GM23338 (cell line): ENCODE results near the gene CAPN7. TPM values are rescaled to one million over a fixed set of nuclear protein-coding genes. Genes with fewer than 3 reads are reported as not detected.

Experiments
- ATAC-seq: fragments of 200-7000 bp; cut with Tn5 transposase; 3 replicates; pipeline ENCODE4 v1.9.1; 2020
- DNase-seq: peaks from one replicate; pipeline ENCODE4 v3.0.0-alpha.2; 2015; ENCODE audit warnings: low spot score
- H2AFZ ChIP-seq: fragments of 200-600 bp; sonication (generic); 2 replicates; pipeline ENCODE4 v1.8.0; 2016; ENCODE audit warnings: antibody characterized with exemption, mild to moderate bottlenecking, moderate library complexity
- H3F3A ChIP-seq: fragments of 200-600 bp; sonication (generic); replicated peaks from 2 replicates; pipeline ENCODE4 v1.8.0; 2017; ENCODE audit warnings: antibody characterized with exemption, mixed run types, low read depth
- H3K27ac ChIP-seq: fragments of 200-600 bp; sonication (generic); 2 replicates; pipeline ENCODE4 v1.6.1; 2016; ENCODE audit warnings: low read depth
- H3K27me3 ChIP-seq: fragments of 200-600 bp; sonication (generic); 2 replicates; pipeline ENCODE4 v1.8.0; 2016; ENCODE audit warnings: mild to moderate bottlenecking, mixed run types, moderate library complexity; ENCODE audit not compliant: insufficient read depth
- H3K36me3 ChIP-seq: fragments of 200-600 bp; sonication (generic); 2 replicates; pipeline ENCODE4 v1.8.0; 2016; ENCODE audit warnings: mild to moderate bottlenecking; ENCODE audit not compliant: insufficient read depth
- H3K4me1 ChIP-seq: fragments of 200-600 bp; sonication (generic); 2 replicates; pipeline ENCODE4 v1.8.0; 2016; ENCODE audit warnings: mild to moderate bottlenecking, moderate library complexity; ENCODE audit not compliant: insufficient read depth
- H3K4me2 ChIP-seq: fragments of 200-600 bp; sonication (generic); 2 replicates; pipeline ENCODE4 v1.7.1; 2017; ENCODE audit warnings: mixed run types
- H3K4me3 ChIP-seq: fragments of 200-600 bp; sonication (generic); 2 replicates; pipeline ENCODE4 v1.6.1; 2016; ENCODE audit warnings: mixed run types
- H3K79me2 ChIP-seq: fragments of 200-600 bp; sonication (generic); replicated peaks from 2 replicates; pipeline ENCODE4 v1.8.0; 2017; ENCODE audit warnings: mild to moderate bottlenecking; ENCODE audit not compliant: insufficient read depth
- H3K9me2 ChIP-seq: fragments of 200-600 bp; sonication (generic); 2 replicates; pipeline ENCODE4 v1.8.0; 2017; ENCODE audit not compliant: insufficient read depth
- H4K20me1 ChIP-seq: fragments of 200-600 bp; sonication (generic); replicated peaks from 2 replicates; pipeline ENCODE4 v1.8.0; 2017; ENCODE audit warnings: mild to moderate bottlenecking; ENCODE audit not compliant: insufficient read depth
- H3K27ac Mint-ChIP-seq: 2 replicates; pipeline ENCODE4 v1.8.0; 2020; ENCODE audit warnings: inconsistent platforms, mild to moderate bottlenecking, moderate library complexity, mixed read lengths
- H3K27me3 Mint-ChIP-seq: 3 replicates; pipeline ENCODE4 v1.8.0; 2022; ENCODE audit warnings: low read depth, mild to moderate bottlenecking, moderate library complexity, mixed read lengths, inconsistent platforms; ENCODE audit not compliant: insufficient read depth, poor library complexity
- H3K36me3 Mint-ChIP-seq: 3 replicates; pipeline ENCODE4 v1.8.0; 2021; ENCODE audit warnings: low read depth, mild to moderate bottlenecking, inconsistent platforms, moderate library complexity, mixed read lengths
- H3K4me1 Mint-ChIP-seq: 3 replicates; pipeline ENCODE4 v1.8.0; 2020; ENCODE audit warnings: mild to moderate bottlenecking, inconsistent platforms, mixed read lengths
- H3K4me3 Mint-ChIP-seq: 3 replicates; pipeline ENCODE4 v1.8.0; 2021; ENCODE audit warnings: moderate library complexity, mild to moderate bottlenecking, inconsistent platforms, mixed read lengths
- H3K9me3 Mint-ChIP-seq: 3 replicates; pipeline ENCODE4 v1.8.0; 2020; ENCODE audit warnings: moderate library complexity, mild to moderate bottlenecking, inconsistent platforms, mixed read lengths
- EZH2 ChIP-seq: fragments of 200-600 bp; sonication (generic); IDR thresholded peaks from one replicate; pipeline ENCODE4 v1.8.0; 2017; ENCODE audit warnings: antibody characterized with exemption, mild to moderate bottlenecking, low read depth; ENCODE audit not compliant: unreplicated experiment
- NANOG ChIP-seq: IDR thresholded peaks from 2 replicates; pipeline ENCODE4 v1.6.1; 2016; ENCODE audit warnings: antibody characterized with exemption, borderline replicate concordance
- STAT1 ChIP-seq: IDR thresholded peaks from one replicate; pipeline ENCODE4 v1.6.1; 2016; ENCODE audit warnings: antibody characterized with exemption; ENCODE audit not compliant: unreplicated experiment
- ZNF114 ChIP-seq: fragments of 250-450 bp; sonication (Bioruptor Pico); IDR thresholded peaks from 2 replicates; pipeline ENCODE4 v1.5.0; 2020; ENCODE audit warnings: mild to moderate bottlenecking, moderate library complexity
- ZNF331 ChIP-seq: fragments of 250-450 bp; sonication (Bioruptor Pico); IDR thresholded peaks from 2 replicates; pipeline ENCODE4 v1.5.0; 2020; ENCODE audit warnings: low read depth, mild to moderate bottlenecking, moderate library complexity
- polyA plus RNA-seq: library from polyadenylated mRNA; unstranded; fragments of >200 nt; fragmentation: Nextera tagmentation; extraction: Ambion mirVana; gene quantifications from 2 replicates; pipeline ENCODE4 v1.2.1, GENCODE V29; 2016
- total RNA-seq: library from RNA; depleted of rRNA; stranded (reverse); fragments of >200 nt; shearing (Covaris generic); gene quantifications from 2 replicates; pipeline ENCODE4 v1.2.3, GENCODE V29; 2014
- TF ChIP-seq, protein P1 (sequence below), 2 experiments: fragments of 200-600 bp in 1 of 2; sonication (generic) in 1 of 2; conservative IDR thresholded peaks; 2 replicates each; pipeline versions ENCODE4 v1.5.1 to v1.6.1; 2016 to 2017; ENCODE audit warnings: antibody characterized with exemption in 2 of 2, low read depth in 2 of 2, mild to moderate bottlenecking in 2 of 2, moderate library complexity in 1 of 2
- TF ChIP-seq, protein P2 (sequence below): IDR thresholded peaks from one replicate; pipeline ENCODE4 v1.6.1; 2018; ENCODE audit warnings: antibody characterized with exemption; ENCODE audit not compliant: unreplicated experiment
- TF ChIP-seq, protein P3 (sequence below): fragments of 250-450 bp; sonication (Bioruptor Pico); IDR thresholded peaks from 2 replicates; pipeline ENCODE4 v1.5.0; 2020; ENCODE audit warnings: mild to moderate bottlenecking, moderate library complexity

Gene CAPN7
- total and polyA plus RNA-seq, 2 experiments from 2014 or later = 9.9 to 18.1 TPM

DNA sequence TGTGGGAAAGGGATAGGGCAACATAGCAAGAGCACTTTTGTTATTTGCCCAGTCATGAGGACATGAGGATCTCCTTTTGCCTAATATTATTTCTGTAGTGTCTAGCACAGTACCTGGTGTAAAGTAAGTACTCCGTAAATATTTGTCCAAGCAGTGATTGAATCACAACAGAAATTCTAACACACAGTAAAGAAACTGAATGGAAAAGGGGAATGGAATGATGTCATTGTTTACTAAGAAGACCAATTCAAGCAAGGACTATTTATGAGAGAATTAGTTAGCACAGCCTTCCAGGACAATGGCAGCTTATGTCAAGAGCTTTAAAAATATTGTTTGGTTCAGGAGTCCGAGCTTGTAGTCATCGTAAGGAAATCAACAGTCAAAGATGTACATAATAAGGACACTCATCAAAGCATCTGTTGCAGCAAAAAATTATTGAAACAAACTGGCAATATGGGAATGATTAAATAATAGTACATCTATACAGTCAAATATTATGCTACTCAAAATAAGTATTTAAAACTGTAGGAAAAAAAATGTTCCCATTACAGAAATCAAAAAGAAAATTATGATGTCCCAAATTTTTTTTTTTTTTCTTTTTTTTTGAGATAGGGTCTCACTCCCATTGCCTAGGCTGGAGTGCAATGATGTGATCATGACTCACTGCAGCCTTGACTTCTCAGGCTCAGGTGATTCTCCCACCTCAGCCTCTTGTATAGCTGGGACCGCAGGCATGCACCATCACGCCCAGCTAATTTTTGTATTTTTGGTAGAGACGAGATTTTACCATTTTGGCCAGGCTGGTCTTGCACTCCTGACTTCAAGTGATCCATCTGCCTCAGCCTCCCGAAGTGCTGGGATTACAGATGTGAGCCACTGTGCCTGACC, 17.9 kb downstream of the CAPN7 start (continued):
- TF ChIP-seq EZH2 = no peak
- no peak for TF ChIP-seq ZNF331
- no peak for TF ChIP-seq STAT1
- TF ChIP-seq, protein P1, sequence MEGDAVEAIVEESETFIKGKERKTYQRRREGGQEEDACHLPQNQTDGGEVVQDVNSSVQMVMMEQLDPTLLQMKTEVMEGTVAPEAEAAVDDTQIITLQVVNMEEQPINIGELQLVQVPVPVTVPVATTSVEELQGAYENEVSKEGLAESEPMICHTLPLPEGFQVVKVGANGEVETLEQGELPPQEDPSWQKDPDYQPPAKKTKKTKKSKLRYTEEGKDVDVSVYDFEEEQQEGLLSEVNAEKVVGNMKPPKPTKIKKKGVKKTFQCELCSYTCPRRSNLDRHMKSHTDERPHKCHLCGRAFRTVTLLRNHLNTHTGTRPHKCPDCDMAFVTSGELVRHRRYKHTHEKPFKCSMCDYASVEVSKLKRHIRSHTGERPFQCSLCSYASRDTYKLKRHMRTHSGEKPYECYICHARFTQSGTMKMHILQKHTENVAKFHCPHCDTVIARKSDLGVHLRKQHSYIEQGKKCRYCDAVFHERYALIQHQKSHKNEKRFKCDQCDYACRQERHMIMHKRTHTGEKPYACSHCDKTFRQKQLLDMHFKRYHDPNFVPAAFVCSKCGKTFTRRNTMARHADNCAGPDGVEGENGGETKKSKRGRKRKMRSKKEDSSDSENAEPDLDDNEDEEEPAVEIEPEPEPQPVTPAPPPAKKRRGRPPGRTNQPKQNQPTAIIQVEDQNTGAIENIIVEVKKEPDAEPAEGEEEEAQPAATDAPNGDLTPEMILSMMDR (conservative IDR thresholded peaks at IDR 0.05; ENCODE audit: low read depth in 2 of 2) = no peak

DNA sequence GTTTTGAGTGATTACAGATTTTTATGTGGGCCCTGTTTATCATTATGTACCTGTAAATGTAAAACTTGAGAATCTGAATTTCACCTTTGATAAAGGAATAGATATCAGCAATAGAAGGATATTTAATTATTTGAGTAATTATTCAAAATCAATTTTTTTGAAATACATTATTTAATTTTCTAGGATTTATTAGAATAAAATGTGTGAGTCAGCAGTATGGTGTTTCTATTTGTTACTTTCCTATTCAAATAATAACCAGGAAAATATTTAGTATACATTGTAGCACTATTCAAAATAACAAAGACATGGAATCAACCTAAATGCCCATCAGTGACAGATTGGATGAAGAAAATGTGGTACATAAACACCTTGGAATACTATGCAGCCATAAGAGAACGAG, 22.1 kb downstream of the CAPN7 start:
- H3K36me3 Mint-ChIP-seq = peaks cover 9% of the 10 kb centered on the region; the same call in 1 of the 3 replicates
- H3K27me3 Mint-ChIP-seq = no peaks in the 10 kb centered on the region
- no peaks in the 10 kb centered on the region for H4K20me1 ChIP-seq
- no peak overlapping the region for H2AFZ ChIP-seq
- H3K9me3 Mint-ChIP-seq = no peaks in the 10 kb centered on the region
- no peaks in the 10 kb centered on the region for H3K4me1 Mint-ChIP-seq
- no peak overlapping the region for H3K27ac ChIP-seq
- H3K27me3 ChIP-seq = no peaks in the 10 kb centered on the region
- no peak for ATAC-seq
- H3K36me3 ChIP-seq = peaks cover 10% of the 10 kb centered on the region
- no peak overlapping the region for H3K4me3 ChIP-seq
- no peaks in the 10 kb centered on the region for H3K79me2 ChIP-seq
- no peaks in the 10 kb centered on the region for H3K4me1 ChIP-seq
- H3K9me2 ChIP-seq = no peaks in the 10 kb centered on the region
- DNase-seq = no peak
- H3K27ac Mint-ChIP-seq = no peak overlapping the region
- no peak overlapping the region for H3K4me2 ChIP-seq
- no peaks in the 10 kb centered on the region for H3F3A ChIP-seq
- no peak overlapping the region for H3K4me3 Mint-ChIP-seq
- TF ChIP-seq, protein P2, sequence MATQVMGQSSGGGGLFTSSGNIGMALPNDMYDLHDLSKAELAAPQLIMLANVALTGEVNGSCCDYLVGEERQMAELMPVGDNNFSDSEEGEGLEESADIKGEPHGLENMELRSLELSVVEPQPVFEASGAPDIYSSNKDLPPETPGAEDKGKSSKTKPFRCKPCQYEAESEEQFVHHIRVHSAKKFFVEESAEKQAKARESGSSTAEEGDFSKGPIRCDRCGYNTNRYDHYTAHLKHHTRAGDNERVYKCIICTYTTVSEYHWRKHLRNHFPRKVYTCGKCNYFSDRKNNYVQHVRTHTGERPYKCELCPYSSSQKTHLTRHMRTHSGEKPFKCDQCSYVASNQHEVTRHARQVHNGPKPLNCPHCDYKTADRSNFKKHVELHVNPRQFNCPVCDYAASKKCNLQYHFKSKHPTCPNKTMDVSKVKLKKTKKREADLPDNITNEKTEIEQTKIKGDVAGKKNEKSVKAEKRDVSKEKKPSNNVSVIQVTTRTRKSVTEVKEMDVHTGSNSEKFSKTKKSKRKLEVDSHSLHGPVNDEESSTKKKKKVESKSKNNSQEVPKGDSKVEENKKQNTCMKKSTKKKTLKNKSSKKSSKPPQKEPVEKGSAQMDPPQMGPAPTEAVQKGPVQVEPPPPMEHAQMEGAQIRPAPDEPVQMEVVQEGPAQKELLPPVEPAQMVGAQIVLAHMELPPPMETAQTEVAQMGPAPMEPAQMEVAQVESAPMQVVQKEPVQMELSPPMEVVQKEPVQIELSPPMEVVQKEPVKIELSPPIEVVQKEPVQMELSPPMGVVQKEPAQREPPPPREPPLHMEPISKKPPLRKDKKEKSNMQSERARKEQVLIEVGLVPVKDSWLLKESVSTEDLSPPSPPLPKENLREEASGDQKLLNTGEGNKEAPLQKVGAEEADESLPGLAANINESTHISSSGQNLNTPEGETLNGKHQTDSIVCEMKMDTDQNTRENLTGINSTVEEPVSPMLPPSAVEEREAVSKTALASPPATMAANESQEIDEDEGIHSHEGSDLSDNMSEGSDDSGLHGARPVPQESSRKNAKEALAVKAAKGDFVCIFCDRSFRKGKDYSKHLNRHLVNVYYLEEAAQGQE = no peak
- TF ChIP-seq, protein P3, sequence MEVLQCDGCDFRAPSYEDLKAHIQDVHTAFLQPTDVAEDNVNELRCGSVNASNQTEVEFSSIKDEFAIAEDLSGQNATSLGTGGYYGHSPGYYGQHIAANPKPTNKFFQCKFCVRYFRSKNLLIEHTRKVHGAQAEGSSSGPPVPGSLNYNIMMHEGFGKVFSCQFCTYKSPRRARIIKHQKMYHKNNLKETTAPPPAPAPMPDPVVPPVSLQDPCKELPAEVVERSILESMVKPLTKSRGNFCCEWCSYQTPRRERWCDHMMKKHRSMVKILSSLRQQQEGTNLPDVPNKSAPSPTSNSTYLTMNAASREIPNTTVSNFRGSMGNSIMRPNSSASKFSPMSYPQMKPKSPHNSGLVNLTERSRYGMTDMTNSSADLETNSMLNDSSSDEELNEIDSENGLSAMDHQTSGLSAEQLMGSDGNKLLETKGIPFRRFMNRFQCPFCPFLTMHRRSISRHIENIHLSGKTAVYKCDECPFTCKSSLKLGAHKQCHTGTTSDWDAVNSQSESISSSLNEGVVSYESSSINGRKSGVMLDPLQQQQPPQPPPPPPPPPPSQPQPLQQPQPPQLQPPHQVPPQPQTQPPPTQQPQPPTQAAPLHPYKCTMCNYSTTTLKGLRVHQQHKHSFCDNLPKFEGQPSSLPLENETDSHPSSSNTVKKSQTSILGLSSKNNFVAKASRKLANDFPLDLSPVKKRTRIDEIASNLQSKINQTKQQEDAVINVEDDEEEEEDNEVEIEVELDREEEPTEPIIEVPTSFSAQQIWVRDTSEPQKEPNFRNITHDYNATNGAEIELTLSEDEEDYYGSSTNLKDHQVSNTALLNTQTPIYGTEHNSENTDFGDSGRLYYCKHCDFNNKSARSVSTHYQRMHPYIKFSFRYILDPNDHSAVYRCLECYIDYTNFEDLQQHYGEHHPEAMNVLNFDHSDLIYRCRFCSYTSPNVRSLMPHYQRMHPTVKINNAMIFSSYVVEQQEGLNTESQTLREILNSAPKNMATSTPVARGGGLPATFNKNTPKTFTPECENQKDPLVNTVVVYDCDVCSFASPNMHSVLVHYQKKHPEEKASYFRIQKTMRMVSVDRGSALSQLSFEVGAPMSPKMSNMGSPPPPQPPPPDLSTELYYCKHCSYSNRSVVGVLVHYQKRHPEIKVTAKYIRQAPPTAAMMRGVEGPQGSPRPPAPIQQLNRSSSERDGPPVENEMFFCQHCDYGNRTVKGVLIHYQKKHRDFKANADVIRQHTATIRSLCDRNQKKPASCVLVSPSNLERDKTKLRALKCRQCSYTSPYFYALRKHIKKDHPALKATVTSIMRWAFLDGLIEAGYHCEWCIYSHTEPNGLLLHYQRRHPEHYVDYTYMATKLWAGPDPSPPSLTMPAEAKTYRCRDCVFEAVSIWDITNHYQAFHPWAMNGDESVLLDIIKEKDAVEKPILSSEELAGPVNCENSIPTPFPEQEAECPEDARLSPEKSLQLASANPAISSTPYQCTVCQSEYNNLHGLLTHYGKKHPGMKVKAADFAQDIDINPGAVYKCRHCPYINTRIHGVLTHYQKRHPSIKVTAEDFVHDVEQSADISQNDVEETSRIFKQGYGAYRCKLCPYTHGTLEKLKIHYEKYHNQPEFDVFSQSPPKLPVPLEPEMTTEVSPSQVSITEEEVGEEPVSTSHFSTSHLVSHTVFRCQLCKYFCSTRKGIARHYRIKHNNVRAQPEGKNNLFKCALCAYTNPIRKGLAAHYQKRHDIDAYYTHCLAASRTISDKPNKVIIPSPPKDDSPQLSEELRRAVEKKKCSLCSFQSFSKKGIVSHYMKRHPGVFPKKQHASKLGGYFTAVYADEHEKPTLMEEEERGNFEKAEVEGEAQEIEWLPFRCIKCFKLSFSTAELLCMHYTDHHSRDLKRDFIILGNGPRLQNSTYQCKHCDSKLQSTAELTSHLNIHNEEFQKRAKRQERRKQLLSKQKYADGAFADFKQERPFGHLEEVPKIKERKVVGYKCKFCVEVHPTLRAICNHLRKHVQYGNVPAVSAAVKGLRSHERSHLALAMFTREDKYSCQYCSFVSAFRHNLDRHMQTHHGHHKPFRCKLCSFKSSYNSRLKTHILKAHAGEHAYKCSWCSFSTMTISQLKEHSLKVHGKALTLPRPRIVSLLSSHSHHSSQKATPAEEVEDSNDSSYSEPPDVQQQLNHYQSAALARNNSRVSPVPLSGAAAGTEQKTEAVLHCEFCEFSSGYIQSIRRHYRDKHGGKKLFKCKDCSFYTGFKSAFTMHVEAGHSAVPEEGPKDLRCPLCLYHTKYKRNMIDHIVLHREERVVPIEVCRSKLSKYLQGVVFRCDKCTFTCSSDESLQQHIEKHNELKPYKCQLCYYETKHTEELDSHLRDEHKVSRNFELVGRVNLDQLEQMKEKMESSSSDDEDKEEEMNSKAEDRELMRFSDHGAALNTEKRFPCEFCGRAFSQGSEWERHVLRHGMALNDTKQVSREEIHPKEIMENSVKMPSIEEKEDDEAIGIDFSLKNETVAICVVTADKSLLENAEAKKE (CRISPR knock-in tag) = no peak
- TF ChIP-seq ZNF114 (CRISPR knock-in tag) (no peak), STAT1 (no peak), NANOG (no peak)
- TF ChIP-seq, protein P1 (conservative IDR thresholded peaks at IDR 0.05; ENCODE audit: low read depth in 2 of 2) = no peak
